ENCODE data around the gene SPTBN1.

GRCh38 chr2:54496920-54497319, 40.8 kb downstream of the SPTBN1 start:
- TF ChIP-seq RARB (CRISPR knock-in tag; IDR thresholded peaks at IDR 0.05): no peak
- no peak for TF ChIP-seq CREB5 (CRISPR knock-in tag; IDR thresholded peaks at IDR 0.05; ENCODE audit: low read depth)
- no peak for TF ChIP-seq TCF4 (CRISPR knock-in tag; IDR thresholded peaks at IDR 0.05; ENCODE audit: borderline replicate concordance)
- TF ChIP-seq GLIS3 (CRISPR knock-in tag; IDR thresholded peaks at IDR 0.05): no peak
- TF ChIP-seq BACH2 (CRISPR knock-in tag; IDR thresholded peaks at IDR 0.05; ENCODE audit: borderline replicate concordance): no peak
- no peak for TF ChIP-seq ZNF565 (CRISPR knock-in tag; conservative IDR thresholded peaks at IDR 0.05; ENCODE audit: low read depth)
- no peak for TF ChIP-seq ESRRG (CRISPR knock-in tag; IDR thresholded peaks at IDR 0.05)
- no peak for TF ChIP-seq PPARA (CRISPR knock-in tag; IDR thresholded peaks at IDR 0.05; ENCODE audit: borderline replicate concordance)
- no peak for TF ChIP-seq ZNF70 (CRISPR knock-in tag; IDR thresholded peaks at IDR 0.05)
- no peak for TF ChIP-seq OSR1 (CRISPR knock-in tag; IDR thresholded peaks at IDR 0.05)
- no peak for TF ChIP-seq PATZ1 (CRISPR knock-in tag; IDR thresholded peaks at IDR 0.05; ENCODE audit: borderline replicate concordance)
- TF ChIP-seq POU6F1 (CRISPR knock-in tag; IDR thresholded peaks at IDR 0.05; ENCODE audit: borderline replicate concordance, low read depth): no peak
- TF ChIP-seq ARNTL (CRISPR knock-in tag; IDR thresholded peaks at IDR 0.05; ENCODE audit: borderline replicate concordance, low read depth): no peak
- TF ChIP-seq ZFP30 (CRISPR knock-in tag; IDR thresholded peaks at IDR 0.05): no peak
